SK-N-SH (cell line): ENCODE data around the gene GUK1.

Experiments
- EZH2phosphoT487 ChIP-seq: fragments of 200-600 bp; sonication (generic); IDR thresholded peaks from 2 replicates; pipeline ENCODE4 v1.6.1; 2017; ENCODE audit warnings: low read depth, mixed run types, mild to moderate bottlenecking, antibody characterized with exemption, moderate library complexity, borderline replicate concordance
- SMC3 ChIP-seq: IDR thresholded peaks from 2 replicates; pipeline ENCODE4 v1.6.1; 2012; ENCODE audit warnings: low read depth, low read length, improper control_type of control experiment
- TEAD4 ChIP-seq: IDR thresholded peaks from 2 replicates; pipeline ENCODE4 v1.4.0; 2012; ENCODE audit warnings: mild to moderate bottlenecking, borderline replicate concordance; ENCODE audit not compliant: insufficient read depth
- TF ChIP-seq, protein P1 (sequence below): fragments of 200-600 bp; sonication (generic); IDR thresholded peaks from 2 replicates; pipeline ENCODE4 v1.6.1; 2017; ENCODE audit warnings: antibody characterized with exemption, mild to moderate bottlenecking, moderate library complexity

DNA sequence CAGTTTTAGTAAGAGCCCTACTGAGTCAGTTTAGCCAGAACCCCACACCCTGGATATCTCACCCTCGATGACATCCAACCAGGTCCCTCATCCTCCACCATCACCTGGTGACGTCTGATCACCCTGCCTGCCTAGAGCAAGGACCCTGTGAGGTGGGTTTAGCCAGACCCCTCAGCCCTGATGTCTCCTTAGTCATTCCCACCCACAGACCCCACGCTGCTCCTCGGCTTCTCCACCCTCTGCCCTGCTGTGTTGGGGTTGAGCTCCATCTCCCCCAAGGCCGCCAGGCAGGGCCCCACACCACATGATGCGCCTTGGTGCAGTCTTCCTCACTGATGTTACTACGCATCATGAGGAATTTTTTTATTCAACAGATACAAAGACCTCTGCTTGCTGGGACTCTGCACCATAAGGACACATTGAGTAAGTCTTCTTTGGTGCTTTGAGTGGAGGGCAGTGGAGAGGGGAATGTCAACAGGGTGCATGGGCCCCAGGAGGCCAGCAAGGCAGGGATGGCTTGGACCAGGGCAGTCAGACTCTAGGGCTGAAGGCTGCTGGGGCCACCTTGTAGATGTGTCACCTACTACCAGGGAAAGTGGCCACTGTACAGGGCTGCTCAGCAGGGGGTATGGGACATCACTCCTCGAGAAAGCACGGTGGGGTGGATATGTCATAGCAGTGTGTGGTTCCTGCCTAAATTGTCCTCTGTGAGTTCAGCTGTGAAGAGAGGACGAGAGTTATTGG lies 23.9 kb downstream of the GUK1 start:
- TF ChIP-seq, protein P1, sequence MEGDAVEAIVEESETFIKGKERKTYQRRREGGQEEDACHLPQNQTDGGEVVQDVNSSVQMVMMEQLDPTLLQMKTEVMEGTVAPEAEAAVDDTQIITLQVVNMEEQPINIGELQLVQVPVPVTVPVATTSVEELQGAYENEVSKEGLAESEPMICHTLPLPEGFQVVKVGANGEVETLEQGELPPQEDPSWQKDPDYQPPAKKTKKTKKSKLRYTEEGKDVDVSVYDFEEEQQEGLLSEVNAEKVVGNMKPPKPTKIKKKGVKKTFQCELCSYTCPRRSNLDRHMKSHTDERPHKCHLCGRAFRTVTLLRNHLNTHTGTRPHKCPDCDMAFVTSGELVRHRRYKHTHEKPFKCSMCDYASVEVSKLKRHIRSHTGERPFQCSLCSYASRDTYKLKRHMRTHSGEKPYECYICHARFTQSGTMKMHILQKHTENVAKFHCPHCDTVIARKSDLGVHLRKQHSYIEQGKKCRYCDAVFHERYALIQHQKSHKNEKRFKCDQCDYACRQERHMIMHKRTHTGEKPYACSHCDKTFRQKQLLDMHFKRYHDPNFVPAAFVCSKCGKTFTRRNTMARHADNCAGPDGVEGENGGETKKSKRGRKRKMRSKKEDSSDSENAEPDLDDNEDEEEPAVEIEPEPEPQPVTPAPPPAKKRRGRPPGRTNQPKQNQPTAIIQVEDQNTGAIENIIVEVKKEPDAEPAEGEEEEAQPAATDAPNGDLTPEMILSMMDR, result no peak
- TF ChIP-seq TEAD4 (no peak), SMC3 (no peak), EZH2phosphoT487 (no peak)
